ENCODE measurements around the gene NUMBL. TPM values are rescaled to one million over a fixed set of nuclear protein-coding genes. Genes with fewer than 3 reads are reported as not detected.

The NUMBL gene
- total and polyA plus RNA-seq, 2 of the 8 experiments (the other 6 are each of a cell fraction or from before 2014, with no cell fraction given): 13.5 to 24.8 TPM

DNA sequence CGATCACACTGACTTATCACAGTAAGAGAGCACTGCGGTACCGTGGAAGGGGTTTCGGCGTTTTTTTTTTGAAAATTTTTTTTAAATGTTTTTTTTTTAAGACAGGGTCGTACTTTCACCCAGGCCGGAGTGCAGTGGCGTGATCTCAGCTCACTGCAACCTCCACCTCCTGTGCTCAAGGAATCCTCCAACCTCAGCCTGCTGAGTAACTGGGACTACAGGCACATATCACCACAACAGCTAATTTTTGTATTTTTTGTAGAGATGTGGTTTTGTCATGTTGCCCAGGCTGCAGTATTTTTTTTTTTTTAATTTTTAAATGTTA, 70.3 kb downstream of the NUMBL start:
- H3K9ac ChIP-seq (replicated peaks in 1 of 4; ENCODE audit: extremely low read depth in 1 of 4, low read depth in 3 of 4, low read length in 3 of 4): no peak overlapping the region
- peaks cover 2% of the 10 kb centered on the region; the same call in 1 of the 2 replicates for H3K23me2 ChIP-seq (ENCODE audit: low read depth, low read length)
- TF ChIP-seq ZNF274 (IDR thresholded peaks at IDR 0.05; ENCODE audit: borderline replicate concordance, extremely low read depth, low read length) (no peak), RNF2 (IDR thresholded peaks at IDR 0.05; ENCODE audit: borderline replicate concordance, low read depth, low read length, missing control alignments, poor library complexity, severe bottlenecking) (no peak), TBP (IDR thresholded peaks at IDR 0.05; ENCODE audit: low read depth, low read length) (no peak), CBX8 (IDR thresholded peaks at IDR 0.05; ENCODE audit: borderline replicate concordance, low read depth, low read length) (no peak), GTF2F1 (IDR thresholded peaks at IDR 0.05; ENCODE audit: borderline replicate concordance, low read depth, low read length) (no peak), KDM1A (IDR thresholded peaks at IDR 0.05; ENCODE audit: borderline replicate concordance, low read length) (no peak), CREB1 (IDR thresholded peaks at IDR 0.05) (no peak), JUN (IDR thresholded peaks at IDR 0.05; ENCODE audit: low read depth, low read length) (no peak), KDM5A (IDR thresholded peaks at IDR 0.05; ENCODE audit: low read length) (no peak), BCL11A (IDR thresholded peaks at IDR 0.05; ENCODE audit: low read depth in 2 of 2, low read length in 2 of 2) (no peak), SP1 (IDR thresholded peaks at IDR 0.05; ENCODE audit: low read depth, low read length) (no peak)
- TF ChIP-seq, protein P1, sequence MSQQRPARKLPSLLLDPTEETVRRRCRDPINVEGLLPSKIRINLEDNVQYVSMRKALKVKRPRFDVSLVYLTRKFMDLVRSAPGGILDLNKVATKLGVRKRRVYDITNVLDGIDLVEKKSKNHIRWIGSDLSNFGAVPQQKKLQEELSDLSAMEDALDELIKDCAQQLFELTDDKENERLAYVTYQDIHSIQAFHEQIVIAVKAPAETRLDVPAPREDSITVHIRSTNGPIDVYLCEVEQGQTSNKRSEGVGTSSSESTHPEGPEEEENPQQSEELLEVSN (IDR thresholded peaks at IDR 0.05): no peak
- H3K79me1 ChIP-seq (ENCODE audit: low read depth, low read length): no peaks in the 10 kb centered on the region
- ChIA-PET POLR2A (ENCODE audit: partially characterized antibody) (interaction anchor here (0.6 to 1.7 kb wide), 5 partner anchors 10 to 853 kb away, joined by 3 to 5 read pairs (median 5); no protein-coding TSS in a partner anchor), CTCF (ENCODE audit: partially characterized antibody) (interaction anchor here (0.6 to 3.2 kb wide), 4 partner anchors 14 to 1134 kb away, joined by 3 to 29 read pairs (median 8); no protein-coding TSS in a partner anchor)
- peaks cover 2 to 4% of the 10 kb centered on the region in 2 experiments for H4K20me1 ChIP-seq (replicated peaks in 1 of 2; ENCODE audit: control insufficient read depth in 1 of 2, insufficient read depth in 2 of 2, low read length in 2 of 2)
- DNase-seq (ENCODE audit: low read depth in 1 of 2, low spot score in 2 of 2): no peak
- H2BK120ac ChIP-seq (replicated peaks; ENCODE audit: low read depth, low read length): no peak overlapping the region
- FAIRE-seq: no peak
- no peaks in the 10 kb centered on the region; a peak in 1 of 7 replicates for H3K27me3 ChIP-seq (replicated peaks in 1 of 4; ENCODE audit: control insufficient read depth in 3 of 4, extremely low read depth in 1 of 4, insufficient read depth in 3 of 4, low read length in 3 of 4)
- H2BK12ac ChIP-seq (ENCODE audit: low read depth, low read length): no peak overlapping the region
- no peak overlapping the region for H2AFZ ChIP-seq (ENCODE audit: low read length)
- H3K4ac ChIP-seq (replicated peaks; ENCODE audit: insufficient read length, low read depth, low read length): no peak overlapping the region
- H3K79me2 ChIP-seq (ENCODE audit: control insufficient read depth in 1 of 2, insufficient read depth in 2 of 2, low read length in 2 of 2): no peaks in the 10 kb centered on the region
- H2AK5ac ChIP-seq (ENCODE audit: low read depth, low read length): no peak overlapping the region
- H2BK5ac ChIP-seq (ENCODE audit: low read depth, low read length): no peak overlapping the region
- H3K36me3 ChIP-seq (ENCODE audit: control insufficient read depth in 2 of 4, insufficient read depth in 4 of 4, low read length in 3 of 4): peaks cover 5 to 27% (median 14%) of the 10 kb centered on the region in 4 experiments
- no peak overlapping the region for H3K4me2 ChIP-seq (ENCODE audit: insufficient read depth in 1 of 2, low read depth in 2 of 2, low read length in 2 of 2)
- no peak overlapping the region for H2BK15ac ChIP-seq (ENCODE audit: low read length)
- no peak overlapping the region for H3K4me3 ChIP-seq (ENCODE audit: extremely low read depth in 1 of 4, insufficient read depth in 2 of 4, low read depth in 3 of 4, low read length in 4 of 4)
- H3K27ac ChIP-seq (ENCODE audit: low read depth, low read length): no peak overlapping the region
- H4K91ac ChIP-seq (replicated peaks; ENCODE audit: insufficient read length, low read length): no peak overlapping the region
- H3K4me1 ChIP-seq (replicated peaks in 1 of 4; ENCODE audit: control insufficient read depth in 3 of 4, insufficient read depth in 4 of 4, low read length in 3 of 4): peaks cover 0 to 18% (median 8%) of the 10 kb centered on the region in 4 experiments; a peak in 6 of 7 replicates
- H3K56ac ChIP-seq (replicated peaks; ENCODE audit: insufficient read length, low read depth, low read length): no peak overlapping the region
- no peak overlapping the region for H4K8ac ChIP-seq (ENCODE audit: extremely low read depth, insufficient read depth, low read length)
- 92% methylated on average over 8 of the region's 8 CpGs; no CpG with 5 or more reads in 1 of the 2 experiments for WGBS, 2 experiments (ENCODE audit: extremely low coverage in 1 of 2, insufficient coverage in 1 of 2, insufficient read length in 1 of 2, insufficient replicate concordance in 2 of 2, low coverage in 1 of 2, low lambda C conversion rate in 2 of 2, missing lambda C conversion rate in 1 of 2)
- no peak overlapping the region for H3K18ac ChIP-seq (ENCODE audit: extremely low read depth, low read length)
- H3K14ac ChIP-seq (ENCODE audit: insufficient read length): no peak overlapping the region
- H3K23ac ChIP-seq (ENCODE audit: insufficient read length): no peak overlapping the region
- H4K5ac ChIP-seq (ENCODE audit: insufficient read length, low read depth, low read length): no peak overlapping the region
- H3K9me3 ChIP-seq (ENCODE audit: insufficient read depth in 2 of 2, low read depth in 1 of 2, low read length in 1 of 2): no peaks in the 10 kb centered on the region
- H2BK20ac ChIP-seq (ENCODE audit: low read length): no peak overlapping the region
